Stomach (tissue), 9 donors: Measurements from ENCODE around the gene IGSF6. TPM values are rescaled to one million over a fixed set of nuclear protein-coding genes. Genes with fewer than 3 reads are reported as not detected.
"Not testable (repeated sequence)": the region's sequence is repeated elsewhere in the genome, so short reads cannot be mapped to it uniquely, and the experiment has no call there.

ENCODE experiments used
- DNase-seq, 2 donors: peaks; one replicate each; pipeline versions ENCODE4 v3.0.0 to v3.0.0-alpha.2; 2013 to 2019
- H3K27ac ChIP-seq, 5 donors: fragments of 200-600 bp in 4 of 5; sonication (generic) in 4 of 5; one replicate each; pipeline ENCODE4 v1.5.1; 2013 to 2019; ENCODE audit warnings: mild to moderate bottlenecking in 1 of 5, moderate library complexity in 1 of 5
- H3K27me3 ChIP-seq, 3 donors: fragments of 200-600 bp; sonication (generic); one replicate each; pipeline ENCODE4 v1.5.1; 2017 to 2019; ENCODE audit warnings: mixed run types in 1 of 3
- H3K36me3 ChIP-seq, 4 donors: fragments of 200-600 bp; sonication (generic); 1 replicate in 3 of 4; 2 replicates in 1 of 4; pipeline ENCODE4 v1.5.1; 2016 to 2019
- H3K4me1 ChIP-seq, 4 donors: fragments of 200-600 bp; sonication (generic); one replicate each; pipeline ENCODE4 v1.5.1; 2016 to 2019
- H3K4me3 ChIP-seq, 4 donors: fragments of 200-600 bp; sonication (generic) in 3 of 4; one replicate each; pipeline ENCODE4 v1.5.1; 2016 to 2019; ENCODE audit warnings: mild to moderate bottlenecking in 1 of 4
- H3K9me3 ChIP-seq, 4 donors: fragments of 200-600 bp; sonication (generic); one replicate each; pipeline ENCODE4 v1.5.1; 2016 to 2019
- EP300 ChIP-seq: sonication (generic); formaldehyde crosslinking; IDR thresholded peaks from one replicate; pipeline ENCODE4 v1.6.1; 2017; ENCODE audit warnings: antibody characterized with exemption
- POLR2A ChIP-seq, 4 donors: fragments of 450-650 bp; IDR thresholded peaks; one replicate each; pipeline ENCODE4 v1.6.1; 2016; ENCODE audit warnings: antibody characterized with exemption in 4 of 4, control low read depth in 2 of 4, mild to moderate bottlenecking in 1 of 4, moderate library complexity in 1 of 4
- POLR2AphosphoS5 ChIP-seq, 3 donors: sonication (generic); formaldehyde crosslinking; IDR thresholded peaks; one replicate each; pipeline ENCODE4 v1.6.1; 2016; ENCODE audit warnings: antibody characterized with exemption in 3 of 3
- WGBS, 5 donors: extraction: QIAGEN DNeasy Blood & Tissue Kit in 3 of 5; methylation state at CpG; one replicate each; pipeline versions ENCODE4 v1.1.5 to v1.1.7; 2013 to 2018; 5-methylcytosine and 5-hydroxymethylcytosine counted together
- intact Hi-C: fragments of 100-400 bp; cut with DNase I; formaldehyde crosslinking; loops from one replicate; pipeline ENCODE4 v1.15.1; 2023; ENCODE audit warnings: low total_unique reads
- polyA plus RNA-seq, 3 donors: library from polyadenylated mRNA; stranded (reverse); fragments of 200-250 nt; gene quantifications; one replicate each; pipeline ENCODE4 v1.2.3, GENCODE V29; 2013
- total RNA-seq, 5 donors: library from RNA; depleted of rRNA; stranded (reverse); fragments of >200 nt; gene quantifications; one replicate each; pipeline versions ENCODE4 v1.1.0 to v1.2.3, GENCODE V29; 2014 to 2016
- TF ChIP-seq, protein P1 (sequence below), 7 experiments: fragments of 450-650 bp in 4 of 7; fragments of 200-600 bp in 3 of 7; sonication (generic) in 3 of 7; IDR thresholded peaks; one replicate each; pipeline ENCODE4 v1.5.1; 2016 to 2019; ENCODE audit warnings: antibody characterized with exemption in 7 of 7, control low read depth in 2 of 7, mild to moderate bottlenecking in 1 of 7
- donor health status: healthy with polysubstance abuse.
- donor health status: Bipolar disorder and iron deficiency.
- donor health status: healthy.

The IGSF6 gene
- total and polyA plus RNA-seq, 8 donors, result 0.73 to 4.1 (median 1.8) TPM; not detected in 3

DNA sequence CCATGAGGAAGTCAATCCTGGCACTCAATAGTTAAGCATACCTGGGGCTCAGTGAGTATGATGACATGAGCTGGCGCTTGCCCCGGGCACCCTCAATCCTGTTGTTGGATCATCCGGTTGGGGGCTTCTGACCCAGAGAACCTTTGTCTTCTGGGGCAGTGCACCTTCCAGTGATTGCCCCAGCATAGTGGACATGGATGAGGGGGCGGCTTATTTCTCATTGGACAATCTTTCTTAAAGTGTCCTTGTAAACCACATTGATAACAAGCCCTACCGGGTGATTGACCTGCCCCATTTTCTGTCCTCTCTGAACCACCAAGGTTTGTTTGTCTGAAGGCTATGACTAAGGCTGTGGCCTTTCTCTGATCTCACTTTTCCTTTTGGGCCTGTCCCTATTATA, 18.2 kb downstream of the IGSF6 start:
- no peaks in the 10 kb centered on the region for H3K9me3 ChIP-seq
- H3K27me3 ChIP-seq, result no peaks in the 10 kb centered on the region
- H3K4me3 ChIP-seq, result no peak overlapping the region
- intact Hi-C loops, result no loop called here
- no peak for TF ChIP-seq EP300
- TF ChIP-seq POLR2A (IDR thresholded peaks at IDR 0.05), result no peak
- TF ChIP-seq POLR2AphosphoS5 (IDR thresholded peaks at IDR 0.05), result no peak
- TF ChIP-seq, protein P1, sequence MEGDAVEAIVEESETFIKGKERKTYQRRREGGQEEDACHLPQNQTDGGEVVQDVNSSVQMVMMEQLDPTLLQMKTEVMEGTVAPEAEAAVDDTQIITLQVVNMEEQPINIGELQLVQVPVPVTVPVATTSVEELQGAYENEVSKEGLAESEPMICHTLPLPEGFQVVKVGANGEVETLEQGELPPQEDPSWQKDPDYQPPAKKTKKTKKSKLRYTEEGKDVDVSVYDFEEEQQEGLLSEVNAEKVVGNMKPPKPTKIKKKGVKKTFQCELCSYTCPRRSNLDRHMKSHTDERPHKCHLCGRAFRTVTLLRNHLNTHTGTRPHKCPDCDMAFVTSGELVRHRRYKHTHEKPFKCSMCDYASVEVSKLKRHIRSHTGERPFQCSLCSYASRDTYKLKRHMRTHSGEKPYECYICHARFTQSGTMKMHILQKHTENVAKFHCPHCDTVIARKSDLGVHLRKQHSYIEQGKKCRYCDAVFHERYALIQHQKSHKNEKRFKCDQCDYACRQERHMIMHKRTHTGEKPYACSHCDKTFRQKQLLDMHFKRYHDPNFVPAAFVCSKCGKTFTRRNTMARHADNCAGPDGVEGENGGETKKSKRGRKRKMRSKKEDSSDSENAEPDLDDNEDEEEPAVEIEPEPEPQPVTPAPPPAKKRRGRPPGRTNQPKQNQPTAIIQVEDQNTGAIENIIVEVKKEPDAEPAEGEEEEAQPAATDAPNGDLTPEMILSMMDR (IDR thresholded peaks at IDR 0.05), result no peak
- H3K36me3 ChIP-seq, result peaks cover 11 to 51% (median 38%) of the 10 kb centered on the region in 4 donors
- peaks cover 0 to 40% (median 19%) of the 10 kb centered on the region in 4 donors for H3K4me1 ChIP-seq
- DNase-seq, result no peak
- H3K27ac ChIP-seq, result no peak overlapping the region
- WGBS, 5 donors, result 75 to 85% (median 79%) methylated on average over 3 to 5 of the region's 5 CpGs

DNA sequence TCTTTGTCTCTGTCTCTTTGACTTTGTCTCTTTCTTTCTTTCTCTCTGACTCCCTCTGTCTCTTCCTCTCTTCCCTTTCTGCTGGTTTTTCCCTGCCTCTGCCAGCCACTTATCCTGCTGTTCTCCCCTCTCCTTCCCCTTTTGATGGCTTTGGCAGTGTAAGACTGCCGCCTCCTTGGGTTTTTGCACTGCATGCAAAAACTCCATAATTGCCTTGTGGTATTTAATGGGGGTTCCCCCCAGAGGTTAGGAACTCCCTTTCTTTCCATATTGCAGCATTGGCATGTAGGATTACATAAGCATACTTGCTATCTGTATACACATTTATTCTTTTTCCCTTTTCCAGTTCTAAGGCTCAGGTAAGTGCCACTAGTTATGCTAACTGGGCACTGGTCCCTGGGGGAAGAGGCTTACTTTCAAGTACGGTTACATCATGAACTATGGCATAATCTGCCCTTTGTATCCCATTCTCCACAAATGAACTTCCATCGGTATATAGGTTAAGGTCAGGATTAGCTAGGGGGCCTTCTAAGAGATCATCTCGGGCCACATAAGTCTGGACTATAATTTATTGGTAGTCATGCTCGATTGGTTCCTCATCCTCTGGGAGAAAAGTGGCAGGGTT, 20.3 kb downstream of the IGSF6 start:
- H3K4me3 ChIP-seq, intact Hi-C loops, DNase-seq, H3K27me3 ChIP-seq, H3K9me3 ChIP-seq, H3K27ac ChIP-seq: not testable (repeated sequence)
- Histone ChIP-seq H3K36me3 (peaks cover 13 to 63% (median 53%) of the 10 kb centered on the region in 4 donors), H3K4me1 (peaks cover 0 to 24% (median 11%) of the 10 kb centered on the region in 4 donors)
- WGBS, 5 donors, result 89 to 93% (median 92%) methylated on average over 5 of the region's 5 CpGs

DNA sequence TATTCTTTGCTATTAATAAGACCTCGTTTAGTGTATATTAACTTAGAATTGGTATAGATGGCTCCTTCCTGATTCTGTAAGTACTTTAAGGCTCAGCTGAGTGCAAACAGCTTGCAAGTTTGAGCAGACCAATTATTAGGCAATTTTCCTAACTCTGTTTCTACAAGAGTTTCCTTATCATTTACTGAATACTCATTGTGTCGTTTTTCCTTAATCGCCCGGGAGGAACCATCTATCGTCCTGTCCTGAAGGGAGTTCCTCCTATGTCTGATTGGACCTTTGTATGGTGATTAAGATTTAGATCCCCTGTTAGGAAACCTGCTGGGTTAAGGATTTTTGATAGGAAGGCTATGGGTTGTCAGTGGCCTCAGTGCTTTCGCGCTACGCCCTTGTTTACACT, 21.0 kb downstream of the IGSF6 start:
- H3K27ac ChIP-seq, H3K27me3 ChIP-seq, intact Hi-C loops, H3K4me3 ChIP-seq, DNase-seq, H3K9me3 ChIP-seq: not testable (repeated sequence)
- Histone ChIP-seq H3K4me1 (peaks cover 0 to 31% (median 11%) of the 10 kb centered on the region in 4 donors), H3K36me3 (peaks cover 13 to 69% (median 56%) of the 10 kb centered on the region in 4 donors)
- 66 to 81% (median 70%) methylated on average over 8 of the region's 8 CpGs for WGBS, 5 donors

DNA sequence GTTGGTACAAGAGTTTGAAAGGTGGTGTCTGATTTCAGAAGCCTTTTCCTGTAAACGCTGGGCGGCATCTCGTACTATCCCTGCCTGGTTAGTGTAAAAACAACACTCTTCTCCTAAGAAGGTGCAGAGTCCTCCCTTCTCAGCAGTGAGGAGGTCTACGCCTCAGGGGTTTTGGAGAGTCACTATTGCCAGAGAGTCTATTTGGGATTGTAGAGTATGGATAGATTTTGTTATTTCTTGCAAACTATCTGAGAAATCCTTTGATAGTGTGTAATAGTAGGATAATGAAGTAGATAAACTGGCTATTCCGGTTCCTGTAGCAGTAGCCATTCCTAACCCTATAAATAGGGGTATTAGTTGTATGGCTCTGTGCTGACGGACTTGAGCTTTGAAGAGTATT, 21.5 kb downstream of the IGSF6 start:
- intact Hi-C loops, H3K9me3 ChIP-seq, DNase-seq, H3K27me3 ChIP-seq, H3K27ac ChIP-seq, H3K4me3 ChIP-seq: not testable (repeated sequence)
- H3K4me1 ChIP-seq, result peaks cover 0 to 36% (median 11%) of the 10 kb centered on the region in 4 donors
- WGBS, 5 donors, result 64 to 80% (median 74%) methylated on average over 6 of the region's 6 CpGs
- peaks cover 13 to 74% (median 61%) of the 10 kb centered on the region in 4 donors for H3K36me3 ChIP-seq

DNA sequence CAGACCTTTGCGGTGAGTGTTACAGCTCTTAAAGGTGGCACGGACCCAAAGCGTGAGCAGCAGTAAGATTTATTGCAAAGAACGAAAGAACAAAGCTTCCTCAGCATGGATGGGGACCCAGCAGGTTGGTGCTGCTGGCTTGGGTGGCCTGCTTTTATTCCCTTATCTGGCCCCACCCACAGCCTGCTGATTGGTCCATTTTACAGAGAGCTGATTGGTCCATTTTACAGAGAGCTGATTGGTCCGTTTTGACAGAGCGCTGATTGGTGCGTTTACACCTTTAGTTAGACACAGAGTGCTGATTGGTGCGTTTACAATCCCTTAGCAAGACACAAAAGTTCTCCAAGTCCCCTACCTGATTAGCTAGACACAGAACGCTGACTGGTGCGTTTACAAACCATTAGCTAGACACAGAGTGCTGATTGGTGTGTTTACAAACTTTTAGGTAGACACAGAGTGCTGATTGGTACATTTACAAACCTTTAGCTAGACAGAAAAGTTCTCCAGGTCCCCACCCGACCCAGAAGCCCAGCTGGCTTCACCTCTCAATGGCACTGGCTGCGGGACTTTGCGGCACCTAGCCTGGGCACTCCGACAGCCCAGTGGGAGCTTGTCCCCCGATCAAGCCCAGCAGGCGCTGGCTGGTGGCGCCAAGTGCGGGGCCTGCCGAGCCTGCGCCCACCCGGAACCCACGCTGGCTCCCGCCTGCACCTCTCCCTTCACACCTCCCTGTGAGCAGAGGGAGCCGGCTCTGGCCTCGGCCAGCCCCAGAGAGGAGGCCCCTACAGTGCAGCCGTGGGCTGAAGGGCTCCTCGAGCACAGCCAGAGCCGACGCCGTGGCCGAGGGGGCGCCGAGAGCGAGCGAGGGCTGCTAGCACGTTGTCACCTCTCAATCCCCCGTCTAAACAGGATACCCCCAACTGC, 22.5 kb downstream of the IGSF6 start:
- intact Hi-C loops, H3K9me3 ChIP-seq, DNase-seq, H3K27me3 ChIP-seq, H3K27ac ChIP-seq, H3K4me3 ChIP-seq: not testable (repeated sequence)
- Histone ChIP-seq H3K4me1 (peaks cover 0 to 38% (median 11%) of the 10 kb centered on the region in 4 donors), H3K36me3 (peaks cover 18 to 76% (median 67%) of the 10 kb centered on the region in 4 donors)
- WGBS, 5 donors, result 97 to 99% (median 98%) methylated on average over 12 to 37 of the region's 37 CpGs

DNA sequence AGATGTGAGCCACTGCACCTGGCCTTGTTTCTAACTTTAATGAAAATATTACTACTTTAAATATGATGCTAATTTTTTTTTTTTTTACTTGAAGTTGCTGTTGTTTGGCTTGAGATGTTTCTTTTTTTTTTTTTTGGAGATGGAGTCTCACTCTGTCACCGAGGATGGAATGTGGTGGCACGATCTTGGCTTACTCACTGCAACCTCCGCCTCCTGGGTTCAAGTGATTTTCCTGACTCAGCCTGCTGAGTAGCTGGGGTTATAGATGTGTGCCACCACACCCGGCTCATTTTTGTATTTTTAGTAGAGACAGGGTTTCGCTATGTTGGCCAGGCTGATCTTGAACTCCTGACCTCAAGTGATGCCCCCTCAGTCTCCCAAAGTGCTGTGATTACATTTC, 23.6 kb downstream of the IGSF6 start:
- intact Hi-C loops, result no loop called here
- Histone ChIP-seq H3K4me1 (peaks cover 0 to 35% (median 11%) of the 10 kb centered on the region in 4 donors), H3K27ac (no peak overlapping the region), H3K27me3 (no peaks in the 10 kb centered on the region), H3K4me3 (no peak overlapping the region), H3K36me3 (peaks cover 20 to 70% (median 66%) of the 10 kb centered on the region in 4 donors), H3K9me3 (no peaks in the 10 kb centered on the region)
- TF ChIP-seq POLR2A (IDR thresholded peaks at IDR 0.05), result no peak
- TF ChIP-seq, protein P1 (IDR thresholded peaks at IDR 0.05), result no peak
- whole genome bisulfite sequencing, 5 donors, result 88 to 99% (median 94%) methylated on average over 5 of the region's 5 CpGs
- no peak for DNase-seq
